Type B pancreatic cell (in vitro differentiated cells): Measurements from ENCODE around the gene NRP1. TPM values are rescaled to one million over a fixed set of nuclear protein-coding genes. Genes with fewer than 3 reads are reported as not detected.

ENCODE experiments used
- DNase-seq: peaks from one replicate; pipeline ENCODE4 v3.0.0; 2021; ENCODE audit warnings: mixed read lengths; ENCODE audit not compliant: unreplicated experiment; ENCODE audit errors: extremely low spot score
- H3K27ac Mint-ChIP-seq: 2 replicates; pipeline ENCODE4 v1.8.0; 2021; ENCODE audit warnings: mild to moderate bottlenecking, mixed read lengths
- H3K27me3 Mint-ChIP-seq: 2 replicates; pipeline ENCODE4 v1.8.0; 2021; ENCODE audit warnings: mixed read lengths
- H3K36me3 Mint-ChIP-seq: 2 replicates; pipeline ENCODE4 v1.8.0; 2021; ENCODE audit warnings: mixed read lengths
- H3K4me1 Mint-ChIP-seq: one replicate; pipeline ENCODE4 v1.8.0; 2021; ENCODE audit warnings: mixed read lengths; ENCODE audit not compliant: unreplicated experiment
- H3K4me3 Mint-ChIP-seq: 2 replicates; pipeline ENCODE4 v1.8.0; 2021; ENCODE audit warnings: mild to moderate bottlenecking, mixed read lengths
- H3K9me3 Mint-ChIP-seq: 2 replicates; pipeline ENCODE4 v1.8.0; 2021; ENCODE audit warnings: mixed read lengths
- CTCF ChIP-seq: fragments of 200-600 bp; sonication (generic); conservative IDR thresholded peaks from 2 replicates; pipeline ENCODE4 v1.5.0; 2021; ENCODE audit warnings: antibody characterized with exemption, mild to moderate bottlenecking
- total RNA-seq: library from RNA; stranded (reverse); gene quantifications from 2 replicates; pipeline ENCODE4 v1.2.1, GENCODE V29; 2021; ENCODE audit warnings: low replicate concordance

NRP1 gene
- total RNA-seq, 1 donor from 2014 or later = 70.7 TPM

GRCh38 chr10:33247221-33247922 lies 87.1 kb downstream of the NRP1 start:
- H3K36me3 Mint-ChIP-seq = peaks cover 38% of the 10 kb centered on the region

GRCh38 chr10:33245343-33245742 lies 89.1 kb downstream of the NRP1 start:
- no peak for DNase-seq
- Mint-ChIP-seq H3K27me3 (no peaks in the 10 kb centered on the region), H3K4me1 (peaks cover 20% of the 10 kb centered on the region), H3K9me3 (no peaks in the 10 kb centered on the region), H3K36me3 (peaks cover 23% of the 10 kb centered on the region), H3K27ac (no peak overlapping the region), H3K4me3 (no peak overlapping the region)
- no peak for TF ChIP-seq CTCF

More at GRCh38 chr10:33247221-33247922, 87.1 kb downstream of the NRP1 start:
- DNase-seq = no peak
- no peak for TF ChIP-seq CTCF
- H3K4me3 Mint-ChIP-seq = no peak overlapping the region
- H3K4me1 Mint-ChIP-seq = peaks cover 12% of the 10 kb centered on the region
- H3K9me3 Mint-ChIP-seq = no peaks in the 10 kb centered on the region
- no peak overlapping the region for H3K27ac Mint-ChIP-seq
- H3K27me3 Mint-ChIP-seq = no peaks in the 10 kb centered on the region

- Mint-ChIP-seq H3K27me3 (no peaks in the 10 kb centered on the region), H3K4me3 (no peak overlapping the region), H3K36me3 (peaks cover 18% of the 10 kb centered on the region), H3K4me1 (peaks cover 25% of the 10 kb centered on the region), H3K27ac (no peak overlapping the region), H3K9me3 (no peaks in the 10 kb centered on the region)
- no peak for TF ChIP-seq CTCF
- no peak for DNase-seq
Measured at GRCh38 chr10:33244354-33244967, 90.0 kb downstream of the NRP1 start.

- Mint-ChIP-seq H3K27ac (no peak overlapping the region), H3K9me3 (no peaks in the 10 kb centered on the region), H3K4me1 (peaks cover 28% of the 10 kb centered on the region), H3K4me3 (no peak overlapping the region), H3K27me3 (no peaks in the 10 kb centered on the region), H3K36me3 (peaks cover 11% of the 10 kb centered on the region)
- DNase-seq = no peak
- TF ChIP-seq CTCF = no peak
Measured at GRCh38 chr10:33243703-33244102, 90.8 kb downstream of the NRP1 start.

GRCh38 chr10:33242931-33243330 lies 91.5 kb downstream of the NRP1 start:
- peaks cover 33% of the 10 kb centered on the region for H3K4me1 Mint-ChIP-seq
- H3K9me3 Mint-ChIP-seq = no peaks in the 10 kb centered on the region
- no peak overlapping the region for H3K4me3 Mint-ChIP-seq
- no peak overlapping the region for H3K27ac Mint-ChIP-seq
- H3K36me3 Mint-ChIP-seq = peaks cover 10% of the 10 kb centered on the region
- TF ChIP-seq CTCF = no peak
- DNase-seq = no peak
- H3K27me3 Mint-ChIP-seq = no peaks in the 10 kb centered on the region
